IMR-90 (cell line): ENCODE data around the gene ZMIZ1. TPM values are rescaled to one million over a fixed set of nuclear protein-coding genes. Genes with fewer than 3 reads are reported as not detected.
A peak's percentile ranks its signal among the peaks of the same experiment; 100 is the strongest.

Experiments
- ATAC-seq: fragments of 200-7000 bp; cut with Tn5 transposase; 2 replicates; pipeline ENCODE4 v1.9.1; 2020; ENCODE audit warnings: low read depth, mild to moderate bottlenecking, moderate library complexity
- BruUV-seq: library from RNA; stranded (reverse); fragments of 400-500 nt; replicated peaks from 2 replicates; lab custom pipeline; 2021; lab: Mats Ljungman, UMichigan
- CTCF ChIA-PET: fragments of 300-600 bp; formaldehyde crosslinking; extraction: SDS; loops from one replicate; lab custom pipeline; 2021; ENCODE audit warnings: antibody characterized with exemption; lab: Yijun Ruan, JAX
- POLR2A ChIA-PET: fragments of 300-600 bp; sonication (Branson Sonifier 250); formaldehyde crosslinking; loops from one replicate; lab custom pipeline; 2022; ENCODE audit warnings: antibody characterized with exemption; ENCODE audit not compliant: unreplicated experiment; lab: Charles Lee
- DNase-seq: peaks from one replicate; pipeline ENCODE4 v3.0.0; 2013
- H2AFZ ChIP-seq: replicated peaks from 2 replicates; pipeline ENCODE3; 2013; ENCODE audit warnings: low read length, mild to moderate bottlenecking; ENCODE audit not compliant: poor library complexity
- H2AK5ac ChIP-seq: 2 replicates; pipeline ENCODE4 v1.6.1; 2013; ENCODE audit warnings: low read depth, low read length, inconsistent platforms
- H2AK9ac ChIP-seq: replicated peaks from 2 replicates; pipeline ENCODE3; 2013; ENCODE audit warnings: mild to moderate bottlenecking, low read depth, low read length, moderate library complexity; ENCODE audit not compliant: poor library complexity
- H2BK120ac ChIP-seq: 2 replicates; pipeline ENCODE4 v1.6.1; 2013; ENCODE audit warnings: low read depth, low read length, inconsistent platforms
- H2BK15ac ChIP-seq: 3 replicates; pipeline ENCODE4 v1.6.1; 2013; ENCODE audit warnings: low read depth, low read length, inconsistent platforms
- H2BK20ac ChIP-seq: 2 replicates; pipeline ENCODE4 v1.6.1; 2013; ENCODE audit warnings: low read depth, mild to moderate bottlenecking, inconsistent platforms, low read length, moderate library complexity
- H2BK5ac ChIP-seq: 2 replicates; pipeline ENCODE4 v1.6.1; 2013; ENCODE audit warnings: mild to moderate bottlenecking, low read depth, low read length, inconsistent platforms; ENCODE audit not compliant: poor library complexity, severe bottlenecking
- H3K14ac ChIP-seq: replicated peaks from 2 replicates; pipeline ENCODE4 v1.6.1; 2013; ENCODE audit warnings: low read depth, low read length, inconsistent platforms
- H3K18ac ChIP-seq: 2 replicates; pipeline ENCODE4 v1.6.1; 2013; ENCODE audit warnings: low read depth, low read length, control low read depth
- H3K23ac ChIP-seq: 2 replicates; pipeline ENCODE4 v1.6.1; 2013; ENCODE audit warnings: low read depth, low read length, inconsistent platforms
- H3K27ac ChIP-seq: 2 replicates; pipeline ENCODE4 v1.5.1; 2013; ENCODE audit warnings: mild to moderate bottlenecking, control low read depth, low read length; ENCODE audit not compliant: insufficient read depth
- H3K27me3 ChIP-seq: 2 replicates; pipeline ENCODE4 v1.6.1; 2013; ENCODE audit warnings: low read length; ENCODE audit not compliant: control insufficient read depth, insufficient read depth
- H3K36me3 ChIP-seq: 2 replicates; pipeline ENCODE4 v1.6.1; 2013; ENCODE audit warnings: low read length, mixed read lengths; ENCODE audit not compliant: control insufficient read depth, insufficient read depth
- H3K4ac ChIP-seq: 2 replicates; pipeline ENCODE4 v1.6.1; 2013; ENCODE audit warnings: low read depth, low read length, inconsistent platforms
- H3K4me1 ChIP-seq: 2 replicates; pipeline ENCODE4 v1.6.1; 2013; ENCODE audit warnings: low read length, mixed read lengths; ENCODE audit not compliant: control insufficient read depth, insufficient read depth
- H3K4me2 ChIP-seq: 2 replicates; pipeline ENCODE4 v1.6.1; 2013; ENCODE audit warnings: low read depth, mild to moderate bottlenecking, control low read depth, low read length, moderate library complexity
- H3K4me3 ChIP-seq: 2 replicates; pipeline ENCODE4 v1.5.1; 2013; ENCODE audit warnings: low read depth, mild to moderate bottlenecking, control low read depth, low read length, moderate library complexity; ENCODE audit not compliant: insufficient read depth
- H3K56ac ChIP-seq: 2 replicates; pipeline ENCODE4 v1.6.1; 2013; ENCODE audit warnings: low read length, inconsistent platforms; ENCODE audit not compliant: insufficient read depth; ENCODE audit errors: extremely low read depth
- H3K79me1 ChIP-seq, 2 experiments: 2 replicates each; pipeline ENCODE4 v1.6.1; 2013; ENCODE audit warnings: low read length in 2 of 2, inconsistent platforms in 1 of 2, low read depth in 1 of 2
- H3K9ac ChIP-seq: 2 replicates; pipeline ENCODE4 v1.6.1; 2013; ENCODE audit warnings: low read depth, low read length, control low read depth
- H3K9me1 ChIP-seq: 2 replicates; pipeline ENCODE4 v1.6.1; 2013; ENCODE audit warnings: low read length, inconsistent platforms; ENCODE audit not compliant: insufficient read depth
- H3K9me3 ChIP-seq: 2 replicates; pipeline ENCODE4 v1.6.1; 2013; ENCODE audit warnings: low read length; ENCODE audit not compliant: control insufficient read depth, insufficient read depth
- H4K20me1 ChIP-seq: 2 replicates; pipeline ENCODE4 v1.6.1; 2013; ENCODE audit warnings: low read length, inconsistent platforms; ENCODE audit not compliant: insufficient read depth
- H4K5ac ChIP-seq: 2 replicates; pipeline ENCODE4 v1.6.1; 2013; ENCODE audit warnings: mild to moderate bottlenecking, low read depth, low read length, control low read depth
- H4K8ac ChIP-seq, 2 experiments: 2 replicates each; pipeline ENCODE4 v1.6.1; 2013; ENCODE audit warnings: low read depth in 2 of 2, low read length in 2 of 2, control low read depth in 1 of 2, inconsistent platforms in 1 of 2
- H4K91ac ChIP-seq: 2 replicates; pipeline ENCODE4 v1.6.1; 2013; ENCODE audit warnings: low read depth, low read length, inconsistent platforms; ENCODE audit not compliant: insufficient read depth
- BHLHE40 ChIP-seq: fragments of 150-350 bp; IDR thresholded peaks from 2 replicates; pipeline ENCODE4 v1.6.1; 2016; ENCODE audit warnings: mild to moderate bottlenecking, low read depth, low read length
- CEBPB ChIP-seq: IDR thresholded peaks from 2 replicates; pipeline ENCODE4 v1.6.1; 2012; ENCODE audit warnings: low read depth, low read length, improper control_type of control experiment
- CHD1 ChIP-seq: IDR thresholded peaks from 2 replicates; pipeline ENCODE4 v1.6.1; 2012; ENCODE audit warnings: low read depth, low read length, improper control_type of control experiment
- FOS ChIP-seq: fragments of 150-350 bp; IDR thresholded peaks from 2 replicates; pipeline ENCODE4 v1.6.1; 2016; ENCODE audit warnings: low read depth, low read length
- MAZ ChIP-seq: IDR thresholded peaks from 2 replicates; pipeline ENCODE4 v1.6.1; 2012; ENCODE audit warnings: low read depth, mild to moderate bottlenecking, low read length, improper control_type of control experiment, moderate library complexity, borderline replicate concordance
- MXI1 ChIP-seq: IDR thresholded peaks from 2 replicates; pipeline ENCODE4 v1.6.1; 2012; ENCODE audit warnings: low read depth, mild to moderate bottlenecking, low read length, moderate library complexity, borderline replicate concordance
- NFE2L2 ChIP-seq: fragments of 150-350 bp; IDR thresholded peaks from 2 replicates; pipeline ENCODE4 v1.6.1; 2016; ENCODE audit warnings: low read depth, mild to moderate bottlenecking, low read length
- POLR2A ChIP-seq: IDR thresholded peaks from 2 replicates; pipeline ENCODE4 v1.6.1; 2012; ENCODE audit warnings: mild to moderate bottlenecking, low read depth, low read length
- RAD21 ChIP-seq: IDR thresholded peaks from 2 replicates; pipeline ENCODE4 v1.6.1; 2012; ENCODE audit warnings: low read length, improper control_type of control experiment
- RCOR1 ChIP-seq: IDR thresholded peaks from 2 replicates; pipeline ENCODE4 v1.6.1; 2012; ENCODE audit warnings: mild to moderate bottlenecking, low read length, improper control_type of control experiment; ENCODE audit not compliant: insufficient replicate concordance
- RFX5 ChIP-seq: IDR thresholded peaks from 2 replicates; pipeline ENCODE4 v1.8.0; 2012; ENCODE audit warnings: low read depth, mild to moderate bottlenecking, low read length, moderate library complexity
- WGBS, 2 experiments: methylation state at CpG; one replicate each; pipeline versions ENCODE4 v1.1.5 to v1.1.7; 2013; ENCODE audit warnings: missing lambda C conversion rate in 2 of 2; ENCODE audit not compliant: insufficient read length in 1 of 2; ENCODE audit errors: extremely low coverage in 2 of 2; 5-methylcytosine and 5-hydroxymethylcytosine counted together
- dilution Hi-C: fragments of 300-500 bp; cut with HindIII; formaldehyde crosslinking; loops from one replicate; pipeline ENCODE4 v1.14.3; 2018; ENCODE audit warnings: low sequenced_read_pairs; ENCODE audit not compliant: unreplicated experiment
- in situ Hi-C: fragments of 300-500 bp; cut with MboI; formaldehyde crosslinking; loops from 3 replicates; pipeline ENCODE4 v1.14.3; 2019; ENCODE audit warnings: low sequenced_read_pairs, inconsistent platforms, mixed read lengths
- intact Hi-C: fragments of 100-400 bp; cut with micrococcal nuclease; formaldehyde crosslinking; loops from 2 replicates; pipeline ENCODE4 v1.10.0; 2022
- polyA plus RNA-seq, 3 experiments: library from polyadenylated mRNA; depleted of rRNA; stranded (reverse); fragments of >200 nt; gene quantifications; 2 replicates each; pipeline ENCODE4 v1.2.3, GENCODE V29; 2012; ENCODE audit warnings: low replicate concordance in 1 of 3
- total RNA-seq: library from RNA; depleted of rRNA; stranded (reverse); fragments of >200 nt; gene quantifications from 2 replicates; pipeline ENCODE4 v1.2.3, GENCODE V29; 2012
- TF ChIP-seq, protein P1 (sequence below): fragments of 150-350 bp; IDR thresholded peaks from 2 replicates; pipeline ENCODE4 v1.6.1; 2017; ENCODE audit warnings: mild to moderate bottlenecking, antibody characterized with exemption, low read length, low read depth
- TF ChIP-seq, protein P2 (sequence below): fragments of 150-350 bp; IDR thresholded peaks from 2 replicates; pipeline ENCODE4 v1.6.1; 2016; ENCODE audit warnings: low read depth, mild to moderate bottlenecking, low read length, moderate library complexity, borderline replicate concordance

The ZMIZ1 gene
- total and polyA plus RNA-seq, 2 of the 4 experiments (the other 2 are of a cell fraction), result 6.6 to 48.7 TPM

DNA sequence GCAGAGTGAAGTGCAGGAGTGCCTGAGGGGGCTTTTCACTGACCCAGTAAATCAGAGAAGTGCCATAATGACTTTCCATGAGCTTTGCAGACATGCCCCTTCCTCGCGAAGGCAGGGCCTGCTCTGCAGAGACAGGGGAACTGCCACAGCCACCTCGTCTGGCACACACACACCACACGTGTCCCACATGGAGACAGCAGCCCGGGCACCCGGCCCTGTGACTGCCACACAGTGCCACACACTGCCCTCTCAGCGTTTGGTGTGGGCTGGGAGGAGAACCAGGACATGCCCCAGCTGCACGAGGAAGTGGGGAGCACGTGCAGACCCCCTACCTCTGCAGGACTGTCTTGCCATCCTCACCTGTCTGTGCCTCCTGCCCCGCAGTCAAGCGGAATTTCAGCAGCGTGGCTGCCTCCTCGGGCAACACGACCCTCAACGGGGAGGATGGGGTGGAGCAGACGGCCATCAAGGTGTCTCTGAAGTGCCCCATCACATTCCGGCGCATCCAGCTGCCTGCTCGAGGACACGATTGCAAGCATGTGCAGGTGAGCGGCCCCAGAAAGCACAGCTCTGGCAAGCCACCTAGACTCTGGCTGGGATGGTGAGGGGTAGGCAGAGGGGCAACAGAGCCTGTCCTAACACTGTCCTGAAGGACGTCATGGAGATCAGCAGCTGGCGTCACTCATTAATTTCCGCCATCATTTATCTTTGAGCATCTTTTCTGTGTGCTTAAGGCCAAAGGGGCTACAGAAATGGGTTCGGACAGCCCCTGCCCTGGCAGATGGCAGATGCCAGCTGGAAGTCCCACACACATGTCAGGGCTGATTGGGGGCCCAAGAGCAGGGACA lies 235.1 kb downstream of the ZMIZ1 start (continued):
- no peak for TF ChIP-seq RAD21

DNA sequence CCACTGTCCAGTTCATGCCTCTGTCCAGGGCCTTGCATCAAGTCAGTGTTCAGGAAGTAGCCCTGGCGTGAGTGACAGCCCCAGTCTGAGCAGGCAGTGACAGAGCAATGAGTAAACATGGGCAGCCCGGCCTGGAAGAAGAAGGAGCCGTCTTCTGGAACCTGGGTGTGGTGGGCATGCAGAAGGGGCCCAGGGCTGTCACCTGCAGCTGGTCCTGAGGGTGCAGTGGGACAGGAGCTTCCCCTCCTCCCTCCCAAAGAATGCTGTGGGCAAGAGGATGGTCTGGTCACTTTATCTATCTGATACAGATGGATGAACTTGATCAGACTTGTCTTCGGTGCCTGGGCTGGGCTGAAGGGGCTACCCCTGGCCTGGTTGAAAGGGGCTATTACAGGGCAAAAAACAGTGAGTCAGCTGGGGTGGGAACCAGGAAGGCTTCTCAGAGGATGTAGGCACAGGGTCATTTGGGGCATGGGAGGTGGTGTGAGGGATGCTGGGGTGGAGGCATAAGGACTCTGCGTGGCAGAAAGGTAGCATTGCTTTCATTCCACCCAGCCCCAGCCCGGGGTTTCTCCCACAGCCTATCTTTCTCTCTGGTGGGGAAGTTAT lies 235.8 kb downstream of the ZMIZ1 start:
- WGBS, 2 experiments, result 100% methylated on average over 2 of the region's 6 CpGs; no CpG with 5 or more reads in 1 of the 2 experiments
- Histone ChIP-seq H3K27ac (no peak overlapping the region), H4K5ac (no peak overlapping the region), H3K18ac (no peak overlapping the region), H3K9me1 (peaks cover 22% of the 10 kb centered on the region), H3K4me2 (no peak overlapping the region), H2BK120ac (no peak overlapping the region), H3K9ac (no peak overlapping the region), H2AK9ac (peak overlapping the region; percentile 84), H2BK5ac (no peak overlapping the region), H2AK5ac (no peak overlapping the region; the same call in 1 of the 2 replicates), H3K4me3 (no peak overlapping the region), H3K23ac (no peak overlapping the region), H3K56ac (no peak overlapping the region), H3K14ac (no peak overlapping the region), H2BK20ac (no peak overlapping the region), H3K4me1 (peaks cover 7% of the 10 kb centered on the region), H3K27me3 (no peaks in the 10 kb centered on the region), H2AFZ (no peak overlapping the region), H3K9me3 (no peaks in the 10 kb centered on the region), H4K8ac (no peak overlapping the region), H3K36me3 (peaks cover 90% of the 10 kb centered on the region), H4K91ac (no peak overlapping the region), H3K4ac (no peak overlapping the region), H2BK15ac (no peak overlapping the region), H4K20me1 (peaks cover 22% of the 10 kb centered on the region), H3K79me1 (peaks cover 48 to 83% of the 10 kb centered on the region in 2 experiments)
- DNase-seq (no peak), ATAC-seq (no peak)
- dilution Hi-C loops, result no loop called here
- no TSS peak for BruUV-seq
- intact Hi-C loops, result no loop called here
- POLR2A ChIA-PET, result no interaction called here
- CTCF ChIA-PET, result no interaction called here
- in situ Hi-C loops, result no loop called here
- TF ChIP-seq, protein P1, sequence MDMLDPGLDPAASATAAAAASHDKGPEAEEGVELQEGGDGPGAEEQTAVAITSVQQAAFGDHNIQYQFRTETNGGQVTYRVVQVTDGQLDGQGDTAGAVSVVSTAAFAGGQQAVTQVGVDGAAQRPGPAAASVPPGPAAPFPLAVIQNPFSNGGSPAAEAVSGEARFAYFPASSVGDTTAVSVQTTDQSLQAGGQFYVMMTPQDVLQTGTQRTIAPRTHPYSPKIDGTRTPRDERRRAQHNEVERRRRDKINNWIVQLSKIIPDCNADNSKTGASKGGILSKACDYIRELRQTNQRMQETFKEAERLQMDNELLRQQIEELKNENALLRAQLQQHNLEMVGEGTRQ, result no peak
- TF ChIP-seq FOS, result no peak
- no peak for TF ChIP-seq BHLHE40
- no peak for TF ChIP-seq CHD1
- no peak for TF ChIP-seq RCOR1
- TF ChIP-seq MXI1, result no peak
- no peak for TF ChIP-seq RFX5
- no peak for TF ChIP-seq RAD21
- no peak for TF ChIP-seq CEBPB
- TF ChIP-seq NFE2L2, result no peak
- TF ChIP-seq, protein P2, sequence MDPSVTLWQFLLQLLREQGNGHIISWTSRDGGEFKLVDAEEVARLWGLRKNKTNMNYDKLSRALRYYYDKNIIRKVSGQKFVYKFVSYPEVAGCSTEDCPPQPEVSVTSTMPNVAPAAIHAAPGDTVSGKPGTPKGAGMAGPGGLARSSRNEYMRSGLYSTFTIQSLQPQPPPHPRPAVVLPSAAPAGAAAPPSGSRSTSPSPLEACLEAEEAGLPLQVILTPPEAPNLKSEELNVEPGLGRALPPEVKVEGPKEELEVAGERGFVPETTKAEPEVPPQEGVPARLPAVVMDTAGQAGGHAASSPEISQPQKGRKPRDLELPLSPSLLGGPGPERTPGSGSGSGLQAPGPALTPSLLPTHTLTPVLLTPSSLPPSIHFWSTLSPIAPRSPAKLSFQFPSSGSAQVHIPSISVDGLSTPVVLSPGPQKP, result no peak
- TF ChIP-seq MAZ, result no peak
- TF ChIP-seq POLR2A, result no peak
